KOPT-K1 (cell line): ENCODE data around the gene TTF2.

Experiments used
- H3K27ac ChIP-seq: fragments of 200-600 bp; sonication (generic); 2 replicates; pipeline ENCODE4 v1.5.1; 2016; ENCODE audit warnings: antibody characterized with exemption, mild to moderate bottlenecking, low read depth, low read length; ENCODE audit not compliant: poor library complexity, severe bottlenecking
- H3K36me3 ChIP-seq: fragments of 200-600 bp; sonication (generic); 2 replicates; pipeline ENCODE4 v1.5.1; 2017; ENCODE audit warnings: antibody characterized with exemption, mild to moderate bottlenecking, low read length, moderate library complexity; ENCODE audit not compliant: insufficient read depth
- H3K9me3 ChIP-seq: fragments of 200-600 bp; sonication (generic); 2 replicates; pipeline ENCODE4 v1.5.1; 2017; ENCODE audit warnings: antibody characterized with exemption, low read length, mild to moderate bottlenecking; ENCODE audit not compliant: insufficient read depth, poor library complexity, severe bottlenecking

The TTF2 gene

GRCh38 chr1:117033772-117034171 lies 26.4 kb upstream of the TTF2 start:
- Histone ChIP-seq H3K27ac (no peak overlapping the region), H3K36me3 (no peaks in the 10 kb centered on the region), H3K9me3 (no peaks in the 10 kb centered on the region)

- H3K36me3 ChIP-seq, result no peaks in the 10 kb centered on the region
- H3K27ac ChIP-seq, result no peak overlapping the region
- no peaks in the 10 kb centered on the region for H3K9me3 ChIP-seq
Observed at GRCh38 chr1:117034791-117035290, 25.3 kb upstream of the TTF2 start.

- no peaks in the 10 kb centered on the region for H3K9me3 ChIP-seq
- H3K27ac ChIP-seq, result no peak overlapping the region
- H3K36me3 ChIP-seq, result no peaks in the 10 kb centered on the region
Observed at GRCh38 chr1:117036018-117036461, 24.1 kb upstream of the TTF2 start.

- Histone ChIP-seq H3K9me3 (no peaks in the 10 kb centered on the region), H3K36me3 (no peaks in the 10 kb centered on the region), H3K27ac (no peak overlapping the region)
Observed at GRCh38 chr1:117037802-117038201, 22.3 kb upstream of the TTF2 start.

- H3K36me3 ChIP-seq, result no peaks in the 10 kb centered on the region
- no peak overlapping the region for H3K27ac ChIP-seq
- H3K9me3 ChIP-seq, result no peaks in the 10 kb centered on the region
Observed at GRCh38 chr1:117038236-117038635, 21.9 kb upstream of the TTF2 start.

- Histone ChIP-seq H3K9me3 (no peaks in the 10 kb centered on the region), H3K36me3 (0 out of 2 replicates have a peak, but pooled peaks cover 5% of the 10 kb centered on the region), H3K27ac (no peak overlapping the region)
Observed at GRCh38 chr1:117044217-117044616, 15.9 kb upstream of the TTF2 start.

- Histone ChIP-seq H3K9me3 (no peaks in the 10 kb centered on the region), H3K36me3 (0 out of 2 replicates have a peak, but pooled peaks cover 5% of the 10 kb centered on the region), H3K27ac (no peak overlapping the region)
Observed at GRCh38 chr1:117045644-117046043, 14.5 kb upstream of the TTF2 start.

- Histone ChIP-seq H3K9me3 (no peaks in the 10 kb centered on the region), H3K27ac (no peak overlapping the region)
Observed at GRCh38 chr1:117046781-117047180, 13.3 kb upstream of the TTF2 start.

GRCh38 chr1:117047271-117047670 lies 12.9 kb upstream of the TTF2 start:
- Histone ChIP-seq H3K9me3 (no peaks in the 10 kb centered on the region), H3K36me3 (0 out of 2 replicates have a peak, but pooled peaks cover 5% of the 10 kb centered on the region), H3K27ac (no peak overlapping the region)

More at GRCh38 chr1:117046781-117047180, 13.3 kb upstream of the TTF2 start:
- 0 out of 2 replicates have a peak, but pooled peaks cover 5% of the 10 kb centered on the region for H3K36me3 ChIP-seq

GRCh38 chr1:117049857-117050256 lies 10.3 kb upstream of the TTF2 start:
- 0 out of 2 replicates have a peak, but pooled peaks cover 5% of the 10 kb centered on the region for H3K36me3 ChIP-seq
- H3K9me3 ChIP-seq, result no peaks in the 10 kb centered on the region
- peak overlapping the region; percentile 70 for H3K27ac ChIP-seq

- Histone ChIP-seq H3K36me3 (0 out of 2 replicates have a peak, but pooled peaks cover 5% of the 10 kb centered on the region), H3K27ac (peak overlapping the region; percentile 81)
Observed at GRCh38 chr1:117051224-117052064, 8.7 kb upstream of the TTF2 start.

GRCh38 chr1:117054068-117054467 lies 6.1 kb upstream of the TTF2 start:
- Histone ChIP-seq H3K27ac (no peak overlapping the region), H3K9me3 (no peaks in the 10 kb centered on the region), H3K36me3 (no peaks in the 10 kb centered on the region)

More at GRCh38 chr1:117051224-117052064, 8.7 kb upstream of the TTF2 start:
- no peaks in the 10 kb centered on the region for H3K9me3 ChIP-seq

- H3K27ac ChIP-seq, result peak overlapping the region; percentile 95
- H3K36me3 ChIP-seq, result peaks cover 26% of the 10 kb centered on the region
- H3K9me3 ChIP-seq, result no peaks in the 10 kb centered on the region
Observed at GRCh38 chr1:117058810-117059209, 1.3 kb upstream of the TTF2 start.

- Histone ChIP-seq H3K9me3 (no peaks in the 10 kb centered on the region), H3K27ac (peak overlapping the region; percentile 95), H3K36me3 (peaks cover 31% of the 10 kb centered on the region)
Observed at GRCh38 chr1:117059334-117059677, 820 bp upstream of the TTF2 start.

- Histone ChIP-seq H3K27ac (peak overlapping the region; percentile 95), H3K36me3 (peaks cover 45% of the 10 kb centered on the region), H3K9me3 (no peaks in the 10 kb centered on the region)
Observed at GRCh38 chr1:117060441-117061317, 553 bp downstream of the TTF2 start.
